Measurements from ENCODE around the gene UAP1. TPM values are rescaled to one million over a fixed set of nuclear protein-coding genes. Genes with fewer than 3 reads are reported as not detected.
"Not testable (repeated sequence)": the region's sequence is repeated elsewhere in the genome, so short reads cannot be mapped to it uniquely, and the experiment has no call there.

UAP1 gene
- total RNA-seq, 1 experiment from 2014 or later: 76.1 TPM

- H3K4me1 ChIP-seq: no peaks in the 10 kb centered on the region
- no peak overlapping the region for H3K4me3 ChIP-seq
- H3K27ac ChIP-seq: no peak overlapping the region
- no peak for DNase-seq
- H3K27me3 ChIP-seq: no peaks in the 10 kb centered on the region
- H3K36me3 ChIP-seq: peaks cover 33% of the 10 kb centered on the region
- no peaks in the 10 kb centered on the region; the same call in 1 of the 2 replicates for H3K9me3 ChIP-seq (replicated peaks)
These were observed 17.4 kb downstream of the UAP1 start for GRCh38 chr1:162578936-162579335.

- Histone ChIP-seq H3K4me3 (no peak overlapping the region), H3K36me3 (peaks cover 41% of the 10 kb centered on the region), H3K9me3 (replicated peaks) (no peaks in the 10 kb centered on the region; the same call in 1 of the 2 replicates), H3K27me3 (no peaks in the 10 kb centered on the region), H3K27ac (no peak overlapping the region), H3K4me1 (no peaks in the 10 kb centered on the region)
- no peak for DNase-seq
These were observed 18.8 kb downstream of the UAP1 start for GRCh38 chr1:162580308-162580707.

- H3K9me3 ChIP-seq (replicated peaks); DNase-seq; H3K27ac ChIP-seq; H3K27me3 ChIP-seq; H3K4me1 ChIP-seq; H3K4me3 ChIP-seq: not testable (repeated sequence)
- peaks cover 46% of the 10 kb centered on the region for H3K36me3 ChIP-seq
These were observed 21.4 kb downstream of the UAP1 start for GRCh38 chr1:162582901-162583300.

GRCh38 chr1:162585101-162585500 is 23.6 kb downstream of the UAP1 start:
- not testable (repeated sequence) for H3K4me1 ChIP-seq, DNase-seq
- peaks cover 47% of the 10 kb centered on the region for H3K36me3 ChIP-seq

GRCh38 chr1:162587347-162587746 is 25.8 kb downstream of the UAP1 start:
- Histone ChIP-seq H3K27ac (no peak overlapping the region), H3K36me3 (peaks cover 44% of the 10 kb centered on the region), H3K9me3 (replicated peaks) (no peaks in the 10 kb centered on the region; the same call in 1 of the 2 replicates), H3K4me3 (no peak overlapping the region), H3K27me3 (no peaks in the 10 kb centered on the region), H3K4me1 (no peaks in the 10 kb centered on the region)
- DNase-seq: no peak

More at GRCh38 chr1:162585101-162585500, 23.6 kb downstream of the UAP1 start:
- not testable (repeated sequence) for H3K4me3 ChIP-seq; H3K9me3 ChIP-seq (replicated peaks); H3K27me3 ChIP-seq; H3K27ac ChIP-seq

GRCh38 chr1:162587761-162588260 is 26.3 kb downstream of the UAP1 start:
- no peaks in the 10 kb centered on the region for H3K4me1 ChIP-seq
- H3K36me3 ChIP-seq: peaks cover 43% of the 10 kb centered on the region
- H3K4me3 ChIP-seq: no peak overlapping the region
- DNase-seq: no peak
- no peaks in the 10 kb centered on the region for H3K27me3 ChIP-seq
- no peak overlapping the region for H3K27ac ChIP-seq
- H3K9me3 ChIP-seq (replicated peaks): no peaks in the 10 kb centered on the region

GRCh38 chr1:162590101-162590500 is 28.6 kb downstream of the UAP1 start:
- Histone ChIP-seq H3K4me3 (no peak overlapping the region), H3K27ac (no peak overlapping the region), H3K36me3 (peaks cover 41% of the 10 kb centered on the region), H3K27me3 (no peaks in the 10 kb centered on the region), H3K9me3 (replicated peaks) (no peaks in the 10 kb centered on the region), H3K4me1 (no peaks in the 10 kb centered on the region)
- no peak for DNase-seq

GRCh38 chr1:162590686-162591085 is 29.2 kb downstream of the UAP1 start:
- peaks cover 38% of the 10 kb centered on the region for H3K36me3 ChIP-seq
- no peak overlapping the region for H3K27ac ChIP-seq
- H3K4me3 ChIP-seq: no peak overlapping the region
- no peaks in the 10 kb centered on the region for H3K27me3 ChIP-seq
- DNase-seq: no peak
- H3K4me1 ChIP-seq: no peaks in the 10 kb centered on the region
- no peaks in the 10 kb centered on the region for H3K9me3 ChIP-seq (replicated peaks)

- no peak for DNase-seq
- Histone ChIP-seq H3K4me1 (no peaks in the 10 kb centered on the region), H3K27ac (no peak overlapping the region), H3K9me3 (replicated peaks) (no peaks in the 10 kb centered on the region), H3K36me3 (peaks cover 47% of the 10 kb centered on the region), H3K27me3 (no peaks in the 10 kb centered on the region), H3K4me3 (no peak overlapping the region)
These were observed 35.1 kb downstream of the UAP1 start for GRCh38 chr1:162596514-162597170.

GRCh38 chr1:162599451-162599850 is 37.9 kb downstream of the UAP1 start:
- no peak for DNase-seq
- no peak overlapping the region for H3K4me3 ChIP-seq
- no peaks in the 10 kb centered on the region; the same call in 1 of the 2 replicates for H3K9me3 ChIP-seq (replicated peaks)
- H3K36me3 ChIP-seq: peaks cover 51% of the 10 kb centered on the region
- no peak overlapping the region for H3K27ac ChIP-seq
- H3K27me3 ChIP-seq: no peaks in the 10 kb centered on the region
- H3K4me1 ChIP-seq: no peaks in the 10 kb centered on the region

GRCh38 chr1:162603117-162603516 is 41.6 kb downstream of the UAP1 start:
- not testable (repeated sequence) for DNase-seq; H3K9me3 ChIP-seq (replicated peaks); H3K4me3 ChIP-seq; H3K27me3 ChIP-seq; H3K4me1 ChIP-seq; H3K27ac ChIP-seq
- peaks cover 39% of the 10 kb centered on the region for H3K36me3 ChIP-seq

GRCh38 chr1:162605225-162605927 is 43.9 kb downstream of the UAP1 start:
- DNase-seq: no peak
- no peaks in the 10 kb centered on the region; the same call in 1 of the 2 replicates for H3K9me3 ChIP-seq (replicated peaks)
- H3K27me3 ChIP-seq: no peaks in the 10 kb centered on the region
- peaks cover 22% of the 10 kb centered on the region for H3K36me3 ChIP-seq
- no peaks in the 10 kb centered on the region for H3K4me1 ChIP-seq
- no peak overlapping the region for H3K27ac ChIP-seq
- H3K4me3 ChIP-seq: no peak overlapping the region

- Histone ChIP-seq H3K4me3 (no peak overlapping the region), H3K4me1 (no peaks in the 10 kb centered on the region), H3K36me3 (no peaks in the 10 kb centered on the region), H3K27ac (no peak overlapping the region), H3K9me3 (replicated peaks) (no peaks in the 10 kb centered on the region), H3K27me3 (no peaks in the 10 kb centered on the region)
- no peak for DNase-seq
These were observed 47.8 kb downstream of the UAP1 start for GRCh38 chr1:162609306-162609705.

GRCh38 chr1:162612606-162613400 is 51.3 kb downstream of the UAP1 start:
- DNase-seq: no peak
- Histone ChIP-seq H3K36me3 (no peaks in the 10 kb centered on the region), H3K9me3 (replicated peaks) (peaks cover 6% of the 10 kb centered on the region; the same call in 1 of the 2 replicates), H3K4me3 (no peak overlapping the region), H3K27ac (no peak overlapping the region), H3K4me1 (no peaks in the 10 kb centered on the region), H3K27me3 (no peaks in the 10 kb centered on the region)

- no peak overlapping the region for H3K27ac ChIP-seq
- no peaks in the 10 kb centered on the region for H3K27me3 ChIP-seq
- no peak for DNase-seq
- H3K4me3 ChIP-seq: no peak overlapping the region
- peaks cover 6% of the 10 kb centered on the region; the same call in 1 of the 2 replicates for H3K9me3 ChIP-seq (replicated peaks)
- no peaks in the 10 kb centered on the region for H3K4me1 ChIP-seq
- no peaks in the 10 kb centered on the region for H3K36me3 ChIP-seq
These were observed 55.3 kb downstream of the UAP1 start for GRCh38 chr1:162616848-162617247.
